Measurements from ENCODE around the gene CACNG4.

DNA sequence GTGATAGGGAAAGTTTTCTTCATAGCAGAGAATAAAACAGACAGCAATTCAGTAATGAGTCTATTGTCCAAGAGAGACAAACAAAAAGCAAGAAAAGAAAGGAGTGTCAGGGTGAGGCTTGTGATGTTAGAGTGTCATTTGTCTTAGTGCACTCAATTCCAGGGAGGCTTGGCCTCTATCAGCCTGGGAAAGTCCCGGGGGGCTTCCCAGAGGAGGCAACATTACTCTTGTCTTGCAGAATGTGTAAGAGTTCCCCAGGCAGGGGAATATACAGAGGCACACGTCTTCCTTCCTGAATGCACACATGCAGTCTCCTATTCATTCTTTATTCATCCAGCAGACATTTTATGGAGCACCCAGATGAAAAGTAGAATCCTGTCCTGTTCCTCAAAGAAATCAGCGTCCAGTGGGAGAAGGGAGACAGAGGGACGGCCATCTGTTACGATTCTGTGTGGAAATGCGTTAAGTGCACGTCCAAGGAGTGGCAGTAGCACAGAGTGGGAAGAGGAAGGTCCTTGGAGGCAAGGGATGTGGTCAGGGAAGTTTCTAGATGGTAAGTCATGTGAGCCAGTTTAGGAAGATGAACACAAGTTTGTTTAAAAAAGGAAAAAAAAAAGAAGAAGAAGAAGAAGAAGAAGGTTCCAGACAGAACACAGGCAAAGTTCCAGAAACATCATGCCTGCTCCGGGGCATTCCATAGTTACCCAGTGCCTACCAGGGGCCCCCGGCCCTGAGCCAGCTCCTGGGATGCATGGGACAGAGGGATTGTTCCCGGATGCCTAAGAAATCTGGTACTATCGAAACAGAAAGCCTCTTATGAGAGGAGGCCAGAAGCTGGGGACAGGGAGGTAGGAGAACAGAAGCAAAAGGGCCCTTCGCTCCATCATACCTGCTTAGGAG, 21.1 kb downstream of the CACNG4 start:
- no peak for TF ChIP-seq CTCF (conservative IDR thresholded peaks at IDR 0.05; ENCODE audit: low read depth, low read length)
- TF ChIP-seq EZH2phosphoT487 (IDR thresholded peaks at IDR 0.05; ENCODE audit: borderline replicate concordance, low read length), result no peak
